NCI-H146 treated with DMSO at 0.1 percent for 48 hours (cell line): ENCODE data around the gene SLC1A2.
A peak's percentile ranks its signal among the peaks of the same experiment; 100 is the strongest.

Experiments used
- DNase-seq: peaks from one replicate; lab custom pipeline; 2025; ENCODE audit not compliant: unreplicated experiment; lab: John Stamatoyannopoulos, UW

The SLC1A2 gene

GRCh38 chr11:35419184-35419829 is at the start of gene SLC1A2:
Gene SLC1A2 (minus strand): TSS chr11:35419558. CDS start chr11:35418966, 592 bp downstream.
- DNase-seq = peak; percentile 41

- DNase-seq = no peak
Observed at GRCh38 chr11:35466058-35466457, 46.7 kb upstream of the SLC1A2 start.

DNA sequence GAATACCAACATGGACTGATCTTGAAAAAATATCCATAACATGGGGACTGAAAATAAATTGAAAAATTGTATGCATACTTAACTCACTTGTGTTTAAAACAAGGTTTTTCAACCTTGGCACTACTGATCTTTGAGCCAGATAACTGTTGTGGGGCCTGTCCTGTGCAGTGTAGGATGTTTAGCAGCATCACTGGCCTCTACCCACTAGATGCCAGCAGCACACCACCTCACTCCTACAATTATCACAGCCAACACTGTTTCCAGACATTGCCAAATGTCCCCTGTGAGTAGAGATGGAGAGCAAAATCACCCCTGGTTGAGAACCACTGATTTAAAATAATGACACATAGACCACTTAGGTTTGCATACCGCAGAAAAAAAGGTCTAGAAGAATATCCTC is 45.0 kb upstream of the SLC1A2 start:
- no peak for DNase-seq

GRCh38 chr11:35463331-35463751 is 44.0 kb upstream of the SLC1A2 start:
- DNase-seq = no peak

DNA sequence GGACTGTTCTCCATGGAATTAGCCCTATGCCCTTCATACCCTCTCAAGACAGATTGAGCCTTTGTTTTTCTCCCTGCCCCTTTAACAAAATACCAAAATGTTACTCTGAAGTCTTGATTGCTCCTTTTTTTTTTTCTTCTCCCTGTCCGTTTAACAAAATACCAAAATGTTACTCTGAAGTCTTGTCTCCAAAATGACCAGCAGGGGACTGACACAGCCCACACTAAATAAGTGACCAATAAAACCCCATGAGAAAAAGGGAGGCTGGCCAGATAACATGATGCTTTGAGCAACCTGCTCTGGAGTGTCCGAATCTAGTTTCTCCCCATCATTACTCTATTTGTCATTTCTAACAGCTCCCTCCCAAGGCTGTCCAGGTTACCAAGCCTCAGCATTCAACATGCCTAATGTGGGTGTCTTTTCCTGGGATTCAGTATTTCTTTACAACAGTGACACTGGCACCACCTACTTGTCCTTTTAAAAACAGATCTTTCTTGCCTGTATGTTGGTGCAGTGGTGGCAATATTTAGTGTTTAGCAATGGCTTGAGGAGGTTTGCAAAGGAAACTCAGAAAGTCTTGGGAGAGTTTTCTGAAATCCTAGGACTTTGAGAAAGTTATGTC is 42.7 kb upstream of the SLC1A2 start:
- no peak for DNase-seq

DNA sequence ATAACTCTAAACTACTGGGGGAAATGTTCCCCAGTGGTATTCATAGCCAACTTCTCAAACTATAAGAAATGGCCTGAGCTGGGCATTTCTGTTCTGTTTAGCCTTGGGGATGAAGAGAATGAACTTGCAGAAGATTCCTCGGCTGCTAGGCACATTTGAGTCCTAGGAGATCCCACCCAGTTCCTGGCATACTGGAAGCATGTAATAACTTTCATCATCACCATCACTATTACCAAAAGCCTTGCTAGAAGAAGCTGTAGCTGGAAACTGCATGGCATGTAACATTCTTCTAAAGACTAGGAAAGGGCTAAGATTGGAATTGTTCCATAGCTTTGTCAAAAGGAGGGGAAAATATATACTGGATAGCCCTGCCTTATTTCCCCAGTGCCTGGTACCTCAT is 40.1 kb upstream of the SLC1A2 start:
- DNase-seq = no peak

GRCh38 chr11:35458846-35459245 is 39.5 kb upstream of the SLC1A2 start:
- no peak for DNase-seq

DNA sequence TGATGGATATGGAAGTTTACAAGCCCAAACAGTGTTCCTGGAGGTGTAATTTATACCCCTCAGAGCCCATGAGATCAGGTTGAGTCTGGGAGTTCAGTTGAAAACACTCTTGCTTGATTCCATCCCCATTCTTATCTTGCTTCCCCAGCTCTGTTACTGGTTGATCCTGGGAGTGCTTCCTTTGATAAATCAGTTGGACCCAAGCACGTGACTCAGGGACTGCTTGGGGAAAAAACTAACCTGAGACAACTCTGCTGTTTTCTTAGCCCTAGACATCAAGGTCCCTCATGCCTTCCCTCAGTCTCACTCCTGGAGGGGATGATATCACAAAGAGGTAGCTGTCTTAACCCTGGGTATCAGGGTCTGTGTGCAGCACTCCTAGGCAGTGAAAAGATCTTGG is 35.0 kb upstream of the SLC1A2 start:
- no peak for DNase-seq

- DNase-seq = no peak
Observed at GRCh38 chr11:35436581-35437250, 17.4 kb upstream of the SLC1A2 start.

DNA sequence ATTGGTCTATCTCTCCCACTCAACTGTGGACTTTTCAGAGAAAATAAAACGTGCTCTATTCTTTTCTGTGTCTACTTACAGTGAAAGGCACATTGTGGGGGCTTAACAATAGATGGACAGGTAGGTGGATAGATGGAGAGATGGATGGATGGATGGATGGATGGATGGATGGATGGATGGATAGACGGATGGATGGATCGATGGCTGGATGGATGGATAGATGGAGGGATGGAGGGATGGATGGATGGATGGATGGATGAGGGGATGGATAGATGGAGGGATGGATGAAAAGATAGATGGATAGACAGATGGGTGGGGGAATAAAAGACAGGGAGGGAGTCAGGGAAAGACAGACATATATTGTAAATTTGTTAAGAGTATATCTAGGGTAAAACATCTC is 14.2 kb upstream of the SLC1A2 start:
- DNase-seq = no peak

DNA sequence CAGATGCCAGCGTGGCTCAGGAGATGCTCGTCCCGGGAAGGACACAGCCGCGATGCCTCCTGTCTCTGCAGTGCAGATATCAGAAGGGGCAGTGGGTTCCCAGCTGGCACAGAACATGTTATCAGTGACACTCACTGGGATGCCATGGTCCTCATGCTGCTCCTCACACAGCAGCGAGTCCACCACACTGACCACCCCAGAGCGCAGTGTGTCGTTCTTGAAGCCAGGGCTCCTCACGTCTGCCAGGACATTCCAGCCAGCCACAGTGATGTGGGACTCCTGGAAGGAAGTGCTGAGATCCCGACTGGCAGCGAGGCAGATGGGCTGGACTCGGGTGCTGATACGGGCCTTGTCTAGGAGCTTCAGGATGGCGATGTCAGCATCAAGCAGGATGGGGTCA is 13.1 kb upstream of the SLC1A2 start:
- no peak for DNase-seq

GRCh38 chr11:35427071-35427470 is 7.7 kb upstream of the SLC1A2 start:
- no peak for DNase-seq

DNA sequence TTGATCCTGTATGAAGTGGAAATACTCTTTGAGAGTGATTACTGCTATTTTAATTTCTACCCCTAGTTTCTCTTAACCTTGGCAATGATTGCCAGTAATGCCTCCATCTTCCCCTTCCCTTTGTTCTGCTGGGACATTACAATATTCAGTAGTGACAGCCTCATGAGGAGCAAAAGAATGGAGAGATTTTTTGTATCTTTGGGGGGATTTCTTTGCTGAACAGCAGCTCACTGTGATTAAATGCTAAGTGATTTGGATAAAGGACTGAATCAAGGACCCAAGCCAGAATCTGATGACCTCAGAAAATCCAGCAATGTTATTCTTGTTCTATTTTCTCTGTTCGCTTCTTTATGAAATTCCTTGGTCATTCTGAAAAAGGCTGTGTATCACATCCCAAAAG is 7.0 kb upstream of the SLC1A2 start:
- no peak for DNase-seq

GRCh38 chr11:35425603-35426212 is 6.3 kb upstream of the SLC1A2 start:
- DNase-seq = no peak

- DNase-seq = no peak
Observed at GRCh38 chr11:35424157-35424940, 5.0 kb upstream of the SLC1A2 start.

GRCh38 chr11:35420371-35420770 is 1.0 kb upstream of the SLC1A2 start:
- DNase-seq = no peak

GRCh38 chr11:35419830-35420333 is 524 bp upstream of the SLC1A2 start:
- DNase-seq = no peak

DNA sequence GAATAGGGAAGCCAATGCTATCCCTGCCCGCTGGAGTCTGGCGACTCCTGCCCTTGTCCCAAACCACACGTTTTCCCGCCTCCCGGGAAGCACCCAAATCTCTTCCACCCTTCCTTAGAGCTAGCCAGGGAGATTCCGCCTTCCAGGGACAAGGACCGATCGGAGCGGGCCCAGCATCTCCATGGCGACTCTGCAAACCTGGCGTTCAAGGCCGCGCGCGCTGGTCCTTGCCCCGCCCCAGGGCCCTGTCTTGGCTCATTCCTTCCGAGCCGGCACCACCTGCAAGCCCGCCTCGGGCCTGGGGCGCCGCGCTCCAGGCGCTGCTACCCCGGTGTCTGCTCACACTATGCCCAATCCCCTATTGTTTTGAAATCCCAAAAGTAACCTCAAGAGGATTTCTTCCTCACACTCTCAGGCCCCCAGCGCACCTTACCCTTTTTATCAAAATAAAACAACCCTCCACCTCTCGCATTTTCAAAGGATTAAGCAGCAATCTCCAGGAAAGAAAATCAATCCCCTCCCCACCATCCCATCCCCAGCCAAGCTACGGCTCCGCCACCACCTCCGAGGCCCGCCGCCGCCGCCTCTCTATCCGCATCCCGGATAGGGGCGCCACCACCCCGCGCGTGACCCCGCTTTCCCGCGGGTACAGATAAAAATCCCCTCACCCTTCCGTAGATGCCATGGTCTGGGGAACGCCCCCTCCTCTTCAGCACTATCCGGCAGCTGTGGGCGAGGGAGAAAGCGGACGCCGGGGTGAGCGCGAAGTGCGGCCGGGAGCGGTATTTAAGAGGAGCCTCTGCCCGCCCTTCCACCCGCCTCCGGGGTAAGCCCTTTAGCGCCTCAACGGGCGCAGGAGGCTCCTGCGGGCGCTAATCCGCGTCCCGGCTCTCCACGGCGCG is 825 bp downstream of the SLC1A2 start:
- no peak for DNase-seq

DNA sequence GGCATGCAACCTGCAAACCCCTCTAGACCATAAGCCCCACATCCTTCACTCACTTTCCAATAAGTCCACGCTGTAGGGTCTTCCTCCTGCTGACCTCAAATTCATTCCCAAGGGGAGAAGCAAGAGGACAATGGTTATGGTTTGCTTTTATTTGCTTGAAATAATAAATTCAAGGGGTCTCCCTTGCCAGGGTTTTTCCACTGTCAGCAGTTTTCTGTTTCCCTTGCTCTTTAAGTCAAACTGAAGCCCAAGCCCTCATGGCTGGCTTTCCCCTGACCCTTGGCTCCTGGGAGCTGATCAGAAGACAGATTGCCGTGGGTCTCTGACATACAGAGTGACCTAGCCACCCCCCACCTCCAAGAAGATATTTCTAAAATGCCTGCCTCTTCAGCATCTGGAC is 3.9 kb downstream of the SLC1A2 start:
- no peak for DNase-seq

DNA sequence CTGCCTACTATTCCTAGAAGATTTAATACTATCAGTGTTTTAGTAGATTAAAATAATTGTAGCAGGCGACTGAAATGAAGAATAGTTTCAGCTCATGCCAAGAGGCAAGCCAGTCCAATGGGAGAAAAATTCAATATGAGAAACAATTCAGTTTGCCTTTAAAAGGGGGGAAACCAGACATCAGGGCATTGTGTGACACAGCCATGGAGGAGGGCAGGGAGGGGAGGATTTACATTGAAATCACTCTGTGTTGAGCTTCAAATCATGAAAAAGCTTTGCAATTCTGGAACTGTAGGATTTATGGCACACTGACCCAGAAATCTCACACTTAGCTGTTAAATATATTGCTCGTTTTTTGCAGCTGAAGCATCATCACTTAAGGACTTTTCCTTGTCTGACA is 4.6 kb downstream of the SLC1A2 start:
- no peak for DNase-seq
